ENCODE measurements around the gene KANTR. TPM values are rescaled to one million over a fixed set of nuclear protein-coding genes. Genes with fewer than 3 reads are reported as not detected.

The KANTR gene
- polyA plus RNA-seq, 1 donor from 2014 or later = 37.5 TPM

GRCh38 chrX:53135581-53135980 is 41.6 kb downstream of the KANTR start:
- TF ChIP-seq CTCF (IDR thresholded peaks at IDR 0.05; ENCODE audit: poor library complexity, severe bottlenecking) (no peak), RAD21 (conservative IDR thresholded peaks at IDR 0.05) (no peak), REST (IDR thresholded peaks at IDR 0.05; ENCODE audit: borderline replicate concordance) (no peak), EZH2 (IDR thresholded peaks at IDR 0.05; ENCODE audit: borderline replicate concordance, insufficient read depth, low read length, poor library complexity, severe bottlenecking) (no peak), MXI1 (conservative IDR thresholded peaks at IDR 0.05; ENCODE audit: poor library complexity, severe bottlenecking) (no peak), SMC3 (conservative IDR thresholded peaks at IDR 0.05; ENCODE audit: poor library complexity) (no peak)
- Histone ChIP-seq H3K9me3 (ENCODE audit: low read length) (no peaks in the 10 kb centered on the region), H3K36me3 (ENCODE audit: insufficient read depth, low read length) (no peaks in the 10 kb centered on the region), H3K27ac (ENCODE audit: low read length) (no peak overlapping the region), H3K79me2 (replicated peaks; ENCODE audit: insufficient read depth, low read length) (no peaks in the 10 kb centered on the region), H3K27me3 (ENCODE audit: insufficient read depth, low read depth, low read length) (no peaks in the 10 kb centered on the region), H3K4me3 (ENCODE audit: low read length) (no peak overlapping the region), H2AFZ (ENCODE audit: low read depth, low read length) (no peak overlapping the region), H3K9ac (ENCODE audit: low read length) (no peak overlapping the region), H3K9me2 (ENCODE audit: insufficient read depth, low read length) (no peaks in the 10 kb centered on the region), H4K20me1 (ENCODE audit: insufficient read depth) (no peaks in the 10 kb centered on the region), H3F3A (ENCODE audit: insufficient read depth, low read length, poor library complexity, severe bottlenecking) (no peaks in the 10 kb centered on the region), H3K4me2 (ENCODE audit: low read length) (no peak overlapping the region)

GRCh38 chrX:53153581-53153980 is 59.6 kb downstream of the KANTR start:
- Histone ChIP-seq H3K9me3 (ENCODE audit: low read length) (no peaks in the 10 kb centered on the region), H3K36me3 (ENCODE audit: insufficient read depth, low read length) (no peaks in the 10 kb centered on the region), H3K9ac (ENCODE audit: low read length) (no peak overlapping the region), H3F3A (ENCODE audit: insufficient read depth, low read length, poor library complexity, severe bottlenecking) (no peaks in the 10 kb centered on the region), H3K27me3 (ENCODE audit: insufficient read depth, low read depth, low read length) (no peaks in the 10 kb centered on the region), H3K9me2 (ENCODE audit: insufficient read depth, low read length) (no peaks in the 10 kb centered on the region), H3K4me2 (ENCODE audit: low read length) (no peak overlapping the region), H3K79me2 (replicated peaks; ENCODE audit: insufficient read depth, low read length) (no peaks in the 10 kb centered on the region), H3K4me3 (ENCODE audit: low read length) (no peak overlapping the region), H4K20me1 (ENCODE audit: insufficient read depth) (no peaks in the 10 kb centered on the region), H3K27ac (ENCODE audit: low read length) (no peak overlapping the region), H2AFZ (ENCODE audit: low read depth, low read length) (no peak overlapping the region)
- TF ChIP-seq EZH2 (IDR thresholded peaks at IDR 0.05; ENCODE audit: borderline replicate concordance, insufficient read depth, low read length, poor library complexity, severe bottlenecking) (no peak), SMC3 (conservative IDR thresholded peaks at IDR 0.05; ENCODE audit: poor library complexity) (no peak), RAD21 (conservative IDR thresholded peaks at IDR 0.05) (no peak), TAF1 (IDR thresholded peaks at IDR 0.05; ENCODE audit: low read depth) (no peak), REST (IDR thresholded peaks at IDR 0.05; ENCODE audit: borderline replicate concordance) (no peak), MXI1 (conservative IDR thresholded peaks at IDR 0.05; ENCODE audit: poor library complexity, severe bottlenecking) (no peak), EP300 (conservative IDR thresholded peaks at IDR 0.05; ENCODE audit: poor library complexity, severe bottlenecking) (no peak), POLR2AphosphoS5 (IDR thresholded peaks at IDR 0.05) (no peak), CTCF (IDR thresholded peaks at IDR 0.05; ENCODE audit: poor library complexity, severe bottlenecking) (no peak)
